GM19351 (cell line): ENCODE results near the gene IPCEF1.

Experiments used
- ATAC-seq: cut with Tn5 transposase; IDR thresholded peaks from one replicate; pipeline ENCODE4 v1.9.1; 2021; ENCODE audit warnings: mild to moderate bottlenecking, moderate library complexity; ENCODE audit not compliant: unreplicated experiment

Gene IPCEF1

GRCh38 chr6:154297721-154298120 lies 58.9 kb downstream of the IPCEF1 start:
- ATAC-seq: no peak

GRCh38 chr6:154297210-154297609 lies 59.4 kb downstream of the IPCEF1 start:
- ATAC-seq: no peak

- no peak for ATAC-seq
Observed at GRCh38 chr6:154295733-154296132, 60.9 kb downstream of the IPCEF1 start.

GRCh38 chr6:154292855-154293519 lies 63.6 kb downstream of the IPCEF1 start:
- no peak for ATAC-seq

GRCh38 chr6:154292066-154292465 lies 64.5 kb downstream of the IPCEF1 start:
- ATAC-seq: no peak

- ATAC-seq: no peak
Observed at GRCh38 chr6:154289818-154290508, 66.6 kb downstream of the IPCEF1 start.

GRCh38 chr6:154285826-154286225 lies 70.8 kb downstream of the IPCEF1 start:
- no peak for ATAC-seq

GRCh38 chr6:154284313-154284853 lies 72.2 kb downstream of the IPCEF1 start:
- no peak for ATAC-seq

- ATAC-seq: no peak
Observed at GRCh38 chr6:154280521-154280920, 76.1 kb downstream of the IPCEF1 start.

- ATAC-seq: no peak
Observed at GRCh38 chr6:154277629-154278017, 79.0 kb downstream of the IPCEF1 start.

GRCh38 chr6:154276810-154277628 lies 79.6 kb downstream of the IPCEF1 start:
- ATAC-seq: peak; percentile 72

- no peak for ATAC-seq
Observed at GRCh38 chr6:154274168-154274567, 82.4 kb downstream of the IPCEF1 start.

- no peak for ATAC-seq
Observed at GRCh38 chr6:154268486-154268885, 88.1 kb downstream of the IPCEF1 start.

- peak; percentile 50 for ATAC-seq
Observed at GRCh38 chr6:154267508-154268106, 89.0 kb downstream of the IPCEF1 start.

- ATAC-seq: no peak
Observed at GRCh38 chr6:154266560-154267099, 90.0 kb downstream of the IPCEF1 start.

GRCh38 chr6:154261688-154262397 lies 94.8 kb downstream of the IPCEF1 start:
- ATAC-seq: peak; percentile 34

- peak; percentile 74 for ATAC-seq
Observed at GRCh38 chr6:154258064-154258757, 98.4 kb downstream of the IPCEF1 start.

GRCh38 chr6:154257067-154257466 lies 99.5 kb downstream of the IPCEF1 start:
- ATAC-seq: no peak

GRCh38 chr6:154252678-154253077 lies 103.9 kb downstream of the IPCEF1 start:
- no peak for ATAC-seq

GRCh38 chr6:154251116-154251515 lies 105.5 kb downstream of the IPCEF1 start:
- no peak for ATAC-seq
